Left lung (tissue), 10 donors: ENCODE results near the gene GRID1. TPM values are rescaled to one million over a fixed set of nuclear protein-coding genes. Genes with fewer than 3 reads are reported as not detected.

ENCODE experiments used
- ATAC-seq: fragments of 200-7000 bp; cut with Tn5 transposase; one replicate; pipeline ENCODE4 v1.9.1; 2020; ENCODE audit warnings: moderate library complexity
- DNase-seq, 4 donors: peaks; one replicate each; pipeline ENCODE4 v3.0.0-alpha.2; 2013 to 2020
- H3K27ac ChIP-seq, 2 donors: fragments of 200-600 bp; sonication (generic) in 1 of 2; one replicate each; pipeline versions ENCODE4 v1.5.0 to v1.8.0; 2020 to 2021
- H3K27me3 ChIP-seq, 2 donors: fragments of 200-600 bp; sonication (generic) in 1 of 2; one replicate each; pipeline versions ENCODE4 v1.5.0 to v1.8.0; 2020 to 2021
- H3K36me3 ChIP-seq, 2 donors: fragments of 200-600 bp; sonication (generic) in 1 of 2; one replicate each; pipeline versions ENCODE4 v1.5.0 to v1.8.0; 2020 to 2021
- H3K4me1 ChIP-seq, 2 donors: fragments of 200-600 bp; one replicate each; pipeline ENCODE4 v1.8.0; 2021
- H3K4me3 ChIP-seq, 2 donors: fragments of 200-600 bp; sonication (generic) in 1 of 2; one replicate each; pipeline versions ENCODE4 v1.5.0 to v1.8.0; 2020 to 2021; ENCODE audit warnings: mild to moderate bottlenecking in 1 of 2
- H3K9me3 ChIP-seq, 2 donors: fragments of 200-600 bp; sonication (generic) in 1 of 2; one replicate each; pipeline versions ENCODE4 v1.5.0 to v1.8.0; 2020 to 2021
- CTCF ChIP-seq, 2 donors: fragments of 200-600 bp; sonication (generic) in 1 of 2; IDR thresholded peaks; one replicate each; pipeline versions ENCODE4 v1.5.0 to v1.8.0; 2021; ENCODE audit warnings: antibody characterized with exemption in 2 of 2
- intact Hi-C, 2 donors: fragments of 100-400 bp; cut with DNase I; formaldehyde crosslinking; loops; one replicate each; pipeline versions ENCODE4 v1.11.2 to v1.14.2; 2022
- polyA plus RNA-seq, 6 donors: library from polyadenylated mRNA; unstranded; fragments of 120-200 nt; gene quantifications; one replicate each; pipeline ENCODE4 v1.2.1, GENCODE V29; 2013; ENCODE audit not compliant: insufficient read length in 6 of 6
- total RNA-seq, 2 donors: library from RNA; stranded (reverse); fragmentation: NEBNext Ultra II Directional; extraction: Animal tissue kit (Norgen Biotek cat#: 25700); gene quantifications; one replicate each; pipeline ENCODE4 v1.2.1, GENCODE V29; 2021
- donor health status: DM: no; HTN: yes; CAD: no.
- donor health status: DM: no; HTN: no; CAD: no.

The GRID1 gene
- total and polyA plus RNA-seq, 8 donors: 0.81 to 2.6 (median 1.2) TPM

DNA sequence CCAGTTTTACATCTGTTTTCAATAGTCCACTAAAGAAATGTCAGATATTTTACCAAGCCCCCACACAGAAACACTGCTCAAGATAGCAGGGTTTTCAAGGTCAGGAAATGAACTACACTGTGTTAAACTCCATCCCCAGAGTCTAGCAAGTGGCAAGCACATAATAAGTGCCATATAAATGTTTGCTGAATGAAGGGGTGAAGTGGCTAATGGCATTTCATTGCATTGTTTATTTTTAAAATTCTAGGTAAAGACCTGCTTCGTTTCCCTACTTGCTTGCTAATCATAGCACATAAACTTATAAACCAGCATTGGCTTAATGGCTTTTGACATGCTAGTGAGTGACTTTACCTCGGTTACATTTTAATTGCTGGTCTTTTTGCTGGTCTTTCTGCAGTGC, 322.6 kb downstream of the GRID1 start:
- no peaks in the 10 kb centered on the region for H3K36me3 ChIP-seq
- no peak for TF ChIP-seq CTCF (IDR thresholded peaks at IDR 0.05)
- H3K4me1 ChIP-seq: no peaks in the 10 kb centered on the region
- ATAC-seq (peak; percentile 67), DNase-seq (no peak)
- H3K9me3 ChIP-seq: no peaks in the 10 kb centered on the region
- no peak overlapping the region for H3K4me3 ChIP-seq
- H3K27me3 ChIP-seq: no peaks in the 10 kb centered on the region
- intact Hi-C loops: no loop called here
- H3K27ac ChIP-seq: no peak overlapping the region

GRCh38 chr10:86043236-86043635, 323.4 kb downstream of the GRID1 start:
- no peaks in the 10 kb centered on the region for H3K4me1 ChIP-seq
- H3K9me3 ChIP-seq: no peaks in the 10 kb centered on the region
- intact Hi-C loops: no loop called here
- TF ChIP-seq CTCF (IDR thresholded peaks at IDR 0.05): no peak
- no peak for DNase-seq
- no peak overlapping the region for H3K27ac ChIP-seq
- no peaks in the 10 kb centered on the region for H3K27me3 ChIP-seq
- no peaks in the 10 kb centered on the region for H3K36me3 ChIP-seq
- H3K4me3 ChIP-seq: no peak overlapping the region
- no peak for ATAC-seq

- ATAC-seq (no peak), DNase-seq (no peak)
- H3K9me3 ChIP-seq: no peaks in the 10 kb centered on the region
- H3K4me1 ChIP-seq: no peaks in the 10 kb centered on the region
- no peak overlapping the region for H3K27ac ChIP-seq
- H3K4me3 ChIP-seq: no peak overlapping the region
- no peak for TF ChIP-seq CTCF (IDR thresholded peaks at IDR 0.05)
- H3K36me3 ChIP-seq: no peaks in the 10 kb centered on the region
- H3K27me3 ChIP-seq: no peaks in the 10 kb centered on the region
- intact Hi-C loops: no loop called here
Measured at GRCh38 chr10:86042161-86042560, 324.4 kb downstream of the GRID1 start.

DNA sequence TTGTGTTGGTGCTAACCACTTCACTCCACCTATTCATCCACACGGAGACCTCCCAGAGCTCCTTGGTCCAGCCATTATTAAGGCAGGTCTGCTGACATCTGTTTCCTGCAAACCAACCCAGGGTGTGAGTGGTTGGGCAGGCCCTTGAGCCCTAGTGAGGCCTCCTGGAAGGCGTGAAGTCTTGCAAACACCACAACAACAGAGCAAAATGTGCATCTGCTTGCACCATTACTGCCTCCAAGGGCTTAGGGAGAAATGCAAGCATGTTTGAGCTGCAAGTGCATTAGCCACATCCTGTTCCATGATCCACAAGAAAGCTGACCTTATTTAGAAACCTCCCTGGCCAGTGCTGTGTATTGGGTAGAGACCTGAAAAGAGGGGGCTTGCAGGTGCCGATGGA, 325.5 kb downstream of the GRID1 start:
- Histone ChIP-seq H3K4me1 (no peaks in the 10 kb centered on the region), H3K36me3 (no peaks in the 10 kb centered on the region), H3K9me3 (no peaks in the 10 kb centered on the region), H3K27ac (no peak overlapping the region), H3K27me3 (no peaks in the 10 kb centered on the region), H3K4me3 (no peak overlapping the region)
- ATAC-seq: no peak
- intact Hi-C loops: no loop called here
- no peak for TF ChIP-seq CTCF (IDR thresholded peaks at IDR 0.05)
- no peak for DNase-seq

DNA sequence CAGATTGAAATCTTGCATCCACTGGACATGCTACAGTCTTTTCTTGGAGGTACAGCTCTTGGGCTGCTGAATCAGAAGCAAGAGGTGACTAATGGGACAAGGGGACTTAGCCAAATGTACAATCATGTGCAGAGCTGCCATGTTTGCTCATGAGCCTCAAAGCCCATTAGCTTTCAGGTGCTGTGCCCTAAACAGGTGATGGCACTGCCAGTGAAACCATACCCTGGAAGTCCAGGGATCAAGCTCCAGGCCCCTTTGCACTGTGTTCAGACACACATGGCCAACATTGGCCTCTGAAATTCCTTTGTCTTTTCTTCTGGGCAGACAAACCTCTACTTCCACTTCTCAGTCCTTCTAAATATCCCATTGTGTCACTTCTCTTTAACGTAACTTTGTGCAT, 328.2 kb downstream of the GRID1 start:
- H3K9me3 ChIP-seq: no peaks in the 10 kb centered on the region

More for the DNA sequence above, 328.2 kb downstream of the GRID1 start:
- DNase-seq: no peak
- H3K27me3 ChIP-seq: no peaks in the 10 kb centered on the region
- no peaks in the 10 kb centered on the region for H3K4me1 ChIP-seq
- TF ChIP-seq CTCF (IDR thresholded peaks at IDR 0.05): no peak
- H3K36me3 ChIP-seq: no peaks in the 10 kb centered on the region
- H3K27ac ChIP-seq: no peak overlapping the region
- ATAC-seq: no peak
- intact Hi-C loops: no loop called here
- H3K4me3 ChIP-seq: no peak overlapping the region
